HCT116 (cell line): ENCODE measurements around the gene MYO10. TPM values are rescaled to one million over a fixed set of nuclear protein-coding genes. Genes with fewer than 3 reads are reported as not detected.

ENCODE experiments used
- ATAC-seq: fragments of 200-7000 bp; cut with Tn5 transposase; 2 replicates; pipeline ENCODE4 v1.9.1; 2020; ENCODE audit warnings: mild to moderate bottlenecking, moderate library complexity
- BruUV-seq: library from RNA; stranded (reverse); fragments of 400-500 nt; replicated peaks from 2 replicates; lab custom pipeline; 2021; lab: Mats Ljungman, UMichigan
- CTCF ChIA-PET: fragments of 300-600 bp; sonication (Branson Sonifier 250); formaldehyde crosslinking; loops from one replicate; lab custom pipeline; 2021; ENCODE audit warnings: antibody characterized with exemption; lab: Charles Lee
- POLR2A ChIA-PET: fragments of 300-600, 350-600 bp; sonication (Branson Sonifier 250); formaldehyde crosslinking; loops from one replicate; lab custom pipeline; 2021; ENCODE audit warnings: antibody characterized with exemption; lab: Charles Lee
- RAD21 ChIA-PET, 2 experiments: fragments of 300-600 bp; sonication (Branson Sonifier 250); formaldehyde crosslinking; loops; one replicate each; lab custom pipeline; 2023; ENCODE audit warnings: low total read pairs in 2 of 2; ENCODE audit not compliant: uncharacterized antibody in 2 of 2, unreplicated experiment in 2 of 2, low non-redundant PET in 1 of 2; lab: Charles Lee
- DNase-seq: peaks from one replicate; pipeline ENCODE4 v3.0.0-alpha.2; 2010; ENCODE audit warnings: low read depth, low spot score
- H2AFZ ChIP-seq: fragments of 200-600 bp; shearing (Covaris generic), sonication (generic); 2 replicates; pipeline ENCODE4 v1.6.1; 2017; ENCODE audit warnings: low read depth, mixed run types, mixed read lengths, antibody characterized with exemption, low read length; ENCODE audit not compliant: poor library complexity, severe bottlenecking
- H3K27ac ChIP-seq: 2 replicates; pipeline ENCODE4 v1.5.1; 2012; ENCODE audit warnings: low read depth, low read length
- H3K27me3 ChIP-seq: fragments of 200-600 bp; sonication (generic); 2 replicates; pipeline ENCODE4 v1.6.1; 2016; ENCODE audit warnings: mixed run types, low read length, mixed read lengths; ENCODE audit not compliant: insufficient read depth
- H3K36me3 ChIP-seq, 2 experiments: fragments of 200-500 bp in 1 of 2; fragments of 200-600 bp in 1 of 2; sonication (Bioruptor generic) in 1 of 2; sonication (generic) in 1 of 2; 2 replicates each; pipeline versions ENCODE4 v1.5.1 to v1.6.1; 2014 to 2016; ENCODE audit warnings: low read length in 2 of 2, inconsistent platforms in 1 of 2, mixed read lengths in 1 of 2, mixed run types in 1 of 2; ENCODE audit not compliant: insufficient read depth in 2 of 2, control insufficient read depth in 1 of 2
- H3K4me1 ChIP-seq, 2 experiments: fragments of 200-600 bp in 1 of 2; sonication (generic) in 1 of 2; 2 replicates each; pipeline versions ENCODE4 v1.5.1 to v1.6.1; 2012 to 2017; ENCODE audit warnings: low read length in 2 of 2, inconsistent platforms in 1 of 2, mild to moderate bottlenecking in 1 of 2, mixed read lengths in 1 of 2, mixed run types in 1 of 2, moderate library complexity in 1 of 2; ENCODE audit not compliant: insufficient read depth in 2 of 2, control insufficient read depth in 1 of 2
- H3K4me2 ChIP-seq: fragments of 200-600 bp; sonication (generic); 2 replicates; pipeline ENCODE4 v1.6.1; 2017; ENCODE audit warnings: mixed run types, low read length, mixed read lengths
- H3K4me3 ChIP-seq, 2 experiments: fragments of 200-600 bp in 1 of 2; sonication (generic) in 1 of 2; replicated peaks in 1 of 2; 2 replicates each; pipeline ENCODE4 v1.5.1; 2011 to 2016; ENCODE audit warnings: low read length in 2 of 2, control low read depth in 1 of 2, low read depth in 1 of 2, mild to moderate bottlenecking in 1 of 2, mixed read lengths in 1 of 2, mixed run types in 1 of 2
- H3K79me2 ChIP-seq: fragments of 200-600 bp; sonication (generic); 2 replicates; pipeline ENCODE4 v1.6.1; 2017; ENCODE audit warnings: mild to moderate bottlenecking, mixed run types, low read length, moderate library complexity, mixed read lengths; ENCODE audit not compliant: insufficient read depth
- H3K9ac ChIP-seq: fragments of 200-600 bp; sonication (generic); 2 replicates; pipeline ENCODE4 v1.6.1; 2016; ENCODE audit warnings: low read length, mixed read lengths
- H3K9me2 ChIP-seq: fragments of 200-600 bp; sonication (generic), shearing (Covaris generic); 2 replicates; pipeline ENCODE4 v1.6.1; 2017; ENCODE audit warnings: mixed run types, mild to moderate bottlenecking, moderate library complexity; ENCODE audit not compliant: insufficient read depth
- H3K9me3 ChIP-seq, 2 experiments: fragments of 200-500 bp in 1 of 2; fragments of 200-600 bp in 1 of 2; sonication (Bioruptor generic) in 1 of 2; sonication (generic) in 1 of 2; 2 replicates each; pipeline ENCODE4 v1.6.1; 2014 to 2017; ENCODE audit warnings: low read length in 2 of 2, mixed read lengths in 2 of 2, inconsistent platforms in 1 of 2, low read depth in 1 of 2, mild to moderate bottlenecking in 1 of 2, mixed run types in 1 of 2, moderate library complexity in 1 of 2; ENCODE audit not compliant: control insufficient read depth in 1 of 2, insufficient read depth in 1 of 2
- H4K20me1 ChIP-seq: fragments of 200-600 bp; sonication (generic), shearing (Covaris generic); 2 replicates; pipeline ENCODE4 v1.6.1; 2017; ENCODE audit warnings: mixed run types, mild to moderate bottlenecking, moderate library complexity; ENCODE audit not compliant: insufficient read depth
- CEBPB ChIP-seq: IDR thresholded peaks from 2 replicates; pipeline ENCODE4 v1.6.1; 2012; ENCODE audit warnings: low read depth
- EGR1 ChIP-seq: IDR thresholded peaks from 2 replicates; pipeline ENCODE4 v1.6.1; 2012; ENCODE audit warnings: low read depth
- EZH2phosphoT487 ChIP-seq: fragments of 200-600 bp; IDR thresholded peaks from 2 replicates; pipeline ENCODE4 v1.6.1; 2018; ENCODE audit warnings: antibody characterized with exemption, borderline replicate concordance
- FOSL1 ChIP-seq: IDR thresholded peaks from 2 replicates; pipeline ENCODE4 v1.6.1; 2012; ENCODE audit warnings: low read depth
- POLR2AphosphoS5 ChIP-seq: IDR thresholded peaks from 2 replicates; pipeline ENCODE4 v1.6.1; 2011; ENCODE audit warnings: mild to moderate bottlenecking, low read depth, low read length, moderate library complexity
- RAD21 ChIP-seq: IDR thresholded peaks from 2 replicates; pipeline ENCODE4 v1.6.1; 2012; ENCODE audit warnings: low read depth, mild to moderate bottlenecking
- SIN3A ChIP-seq: IDR thresholded peaks from 2 replicates; pipeline ENCODE4 v1.6.1; 2012; ENCODE audit warnings: low read depth
- SP1 ChIP-seq: IDR thresholded peaks from 2 replicates; pipeline ENCODE4 v1.6.1; 2012; ENCODE audit warnings: low read depth
- SRF ChIP-seq: IDR thresholded peaks from 2 replicates; pipeline ENCODE4 v1.6.1; 2012; ENCODE audit warnings: low read depth
- TCF7L2 ChIP-seq: IDR thresholded peaks from 2 replicates; pipeline ENCODE4 v1.7.0; 2011; ENCODE audit warnings: borderline replicate concordance, inconsistent platforms; ENCODE audit not compliant: insufficient read depth, insufficient read length; ENCODE audit errors: extremely low read depth
- intact Hi-C: fragments of 100-400 bp; cut with micrococcal nuclease; formaldehyde crosslinking; loops from 2 replicates; pipeline ENCODE4 v1.10.0; 2022
- total RNA-seq: library from RNA; stranded (reverse); gene quantifications from one replicate; pipeline ENCODE4 v1.2.1, GENCODE V29; 2021; ENCODE audit not compliant: unreplicated experiment
- TF ChIP-seq, protein P1 (sequence below), 3 experiments: fragments of 200-600 bp in 1 of 3; sonication (generic) in 1 of 3; IDR thresholded peaks in 2 of 3; conservative IDR thresholded peaks in 1 of 3; 2 replicates each; pipeline ENCODE4 v1.5.1; 2012 to 2017; ENCODE audit warnings: low read depth in 2 of 3, low read length in 2 of 3, antibody characterized with exemption in 1 of 3, borderline replicate concordance in 1 of 3, control low read depth in 1 of 3, mild to moderate bottlenecking in 1 of 3, mixed read lengths in 1 of 3, mixed run types in 1 of 3, moderate library complexity in 1 of 3; ENCODE audit not compliant: insufficient read depth in 1 of 3
- TF ChIP-seq, protein P2 (sequence below): IDR thresholded peaks from 2 replicates; pipeline ENCODE4 v1.6.1; 2012

MYO10 gene
- total RNA-seq, 1 experiment from 2014 or later: 34.9 TPM

DNA sequence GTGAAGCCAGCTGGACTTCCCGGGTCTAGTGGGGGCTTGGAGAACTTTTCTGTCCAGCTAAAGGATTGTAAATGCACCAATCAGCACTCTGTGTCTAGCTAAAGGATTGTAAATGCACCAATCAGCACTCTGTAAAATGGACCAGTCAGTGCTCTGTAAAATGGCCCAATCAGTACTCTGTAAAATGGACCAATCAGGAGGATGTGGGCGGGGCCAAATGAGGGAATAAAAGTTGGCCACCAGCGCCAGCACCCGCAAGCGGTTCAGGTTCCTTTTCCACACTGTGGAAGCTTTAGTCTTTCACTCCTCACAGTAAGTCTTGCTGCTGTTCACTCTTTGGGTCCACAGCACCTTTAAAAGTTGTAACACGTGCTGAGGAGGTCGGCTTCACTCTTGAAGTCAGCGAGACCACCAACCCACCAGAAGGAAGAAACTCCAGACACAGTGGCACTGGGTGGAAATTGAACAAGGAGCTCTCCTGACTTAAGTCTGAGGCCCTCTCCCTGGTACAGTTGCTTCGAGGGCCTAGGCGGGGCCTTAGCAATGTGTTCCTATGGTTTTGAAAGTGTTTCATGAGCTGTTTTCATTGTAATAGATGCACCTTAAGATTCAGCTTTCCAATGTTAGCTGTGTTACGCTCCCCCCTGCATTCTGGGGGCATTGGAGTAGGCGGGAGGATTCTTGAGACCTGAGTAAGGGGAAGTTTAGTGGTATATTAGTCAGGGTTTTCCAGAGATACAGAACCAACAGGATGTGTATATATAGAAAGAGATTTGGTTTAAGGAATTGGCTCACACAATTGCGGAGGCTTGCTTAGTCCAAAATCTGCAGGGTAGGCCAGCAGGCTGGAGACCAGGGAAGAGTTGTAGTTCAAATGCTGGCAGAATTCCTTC is 21.5 kb upstream of the MYO10 start:
- Histone ChIP-seq H3K9me3 (no peaks in the 10 kb centered on the region), H3K27me3 (no peaks in the 10 kb centered on the region), H3K27ac (no peak overlapping the region), H3K4me3 (no peak overlapping the region), H3K4me1 (no peaks in the 10 kb centered on the region; a peak in 1 of 4 replicates), H3K36me3 (no peaks in the 10 kb centered on the region), H3K79me2 (no peaks in the 10 kb centered on the region), H3K9ac (no peak overlapping the region), H3K9me2 (no peaks in the 10 kb centered on the region), H3K4me2 (no peak overlapping the region), H2AFZ (no peak overlapping the region), H4K20me1 (no peaks in the 10 kb centered on the region)
- BruUV-seq: no TSS peak
- POLR2A ChIA-PET: no interaction called here
- intact Hi-C loops: no loop called here
- ATAC-seq: no peak
- TF ChIP-seq EZH2phosphoT487 (no peak), EGR1 (no peak), TCF7L2 (no peak), POLR2AphosphoS5 (no peak), SIN3A (no peak), CEBPB (no peak), SRF (no peak), SP1 (no peak), FOSL1 (no peak), RAD21 (no peak)
- TF ChIP-seq, protein P1, sequence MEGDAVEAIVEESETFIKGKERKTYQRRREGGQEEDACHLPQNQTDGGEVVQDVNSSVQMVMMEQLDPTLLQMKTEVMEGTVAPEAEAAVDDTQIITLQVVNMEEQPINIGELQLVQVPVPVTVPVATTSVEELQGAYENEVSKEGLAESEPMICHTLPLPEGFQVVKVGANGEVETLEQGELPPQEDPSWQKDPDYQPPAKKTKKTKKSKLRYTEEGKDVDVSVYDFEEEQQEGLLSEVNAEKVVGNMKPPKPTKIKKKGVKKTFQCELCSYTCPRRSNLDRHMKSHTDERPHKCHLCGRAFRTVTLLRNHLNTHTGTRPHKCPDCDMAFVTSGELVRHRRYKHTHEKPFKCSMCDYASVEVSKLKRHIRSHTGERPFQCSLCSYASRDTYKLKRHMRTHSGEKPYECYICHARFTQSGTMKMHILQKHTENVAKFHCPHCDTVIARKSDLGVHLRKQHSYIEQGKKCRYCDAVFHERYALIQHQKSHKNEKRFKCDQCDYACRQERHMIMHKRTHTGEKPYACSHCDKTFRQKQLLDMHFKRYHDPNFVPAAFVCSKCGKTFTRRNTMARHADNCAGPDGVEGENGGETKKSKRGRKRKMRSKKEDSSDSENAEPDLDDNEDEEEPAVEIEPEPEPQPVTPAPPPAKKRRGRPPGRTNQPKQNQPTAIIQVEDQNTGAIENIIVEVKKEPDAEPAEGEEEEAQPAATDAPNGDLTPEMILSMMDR (IDR thresholded peaks at IDR 0.05 in 2 of 3, conservative IDR thresholded peaks at IDR 0.05 in 1 of 3; ENCODE audit: borderline replicate concordance in 1 of 3, insufficient read depth in 1 of 3, low read depth in 2 of 3, low read length in 2 of 3): no peak
- TF ChIP-seq, protein P2, sequence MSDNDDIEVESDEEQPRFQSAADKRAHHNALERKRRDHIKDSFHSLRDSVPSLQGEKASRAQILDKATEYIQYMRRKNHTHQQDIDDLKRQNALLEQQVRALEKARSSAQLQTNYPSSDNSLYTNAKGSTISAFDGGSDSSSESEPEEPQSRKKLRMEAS: no peak
- DNase-seq: no peak
- RAD21 ChIA-PET: no interaction called here
- CTCF ChIA-PET: no interaction called here
